Vagina (tissue), 2 donors: Measurements from ENCODE around the gene EIF1.

Source experiments
- CTCF ChIP-seq, 3 experiments: fragments of 450-650 bp in 2 of 3; fragments of 200-600 bp in 1 of 3; sonication (generic) in 1 of 3; IDR thresholded peaks; one replicate each; pipeline ENCODE4 v1.5.1; 2017 to 2019; ENCODE audit warnings: antibody characterized with exemption in 3 of 3, mild to moderate bottlenecking in 2 of 3, moderate library complexity in 2 of 3
- POLR2A ChIP-seq, 2 donors: fragments of 450-650 bp; IDR thresholded peaks; one replicate each; pipeline ENCODE4 v1.6.1; 2017; ENCODE audit warnings: antibody characterized with exemption in 2 of 2, mild to moderate bottlenecking in 2 of 2, moderate library complexity in 2 of 2
- POLR2AphosphoS5 ChIP-seq, 2 donors: sonication (generic); formaldehyde crosslinking; IDR thresholded peaks; one replicate each; pipeline ENCODE4 v1.9.0; 2017; ENCODE audit warnings: antibody characterized with exemption in 2 of 2, mild to moderate bottlenecking in 2 of 2, low read depth in 1 of 2; ENCODE audit not compliant: insufficient read depth in 1 of 2

GRCh38 chr17:41718287-41718645 lies 29.6 kb downstream of the EIF1 start:
- TF ChIP-seq CTCF (IDR thresholded peaks at IDR 0.05) (no peak), POLR2A (IDR thresholded peaks at IDR 0.05) (no peak), POLR2AphosphoS5 (IDR thresholded peaks at IDR 0.05; ENCODE audit: insufficient read depth in 1 of 2, low read depth in 1 of 2) (no peak)
